IMR-90 (cell line): ENCODE measurements around the gene ABHD12. TPM values are rescaled to one million over a fixed set of nuclear protein-coding genes. Genes with fewer than 3 reads are reported as not detected.

Source experiments
- ATAC-seq: fragments of 200-7000 bp; cut with Tn5 transposase; 2 replicates; pipeline ENCODE4 v1.9.1; 2020; ENCODE audit warnings: low read depth, mild to moderate bottlenecking, moderate library complexity
- BruUV-seq: library from RNA; stranded (reverse); fragments of 400-500 nt; replicated peaks from 2 replicates; lab custom pipeline; 2021; lab: Mats Ljungman, UMichigan
- CTCF ChIA-PET: fragments of 300-600 bp; formaldehyde crosslinking; extraction: SDS; loops from one replicate; lab custom pipeline; 2021; ENCODE audit warnings: antibody characterized with exemption; lab: Yijun Ruan, JAX
- POLR2A ChIA-PET: fragments of 300-600 bp; sonication (Branson Sonifier 250); formaldehyde crosslinking; loops from one replicate; lab custom pipeline; 2022; ENCODE audit warnings: antibody characterized with exemption; ENCODE audit not compliant: unreplicated experiment; lab: Charles Lee
- DNase-seq: peaks from one replicate; pipeline ENCODE4 v3.0.0; 2013
- H2AFZ ChIP-seq: replicated peaks from 2 replicates; pipeline ENCODE3; 2013; ENCODE audit warnings: low read length, mild to moderate bottlenecking; ENCODE audit not compliant: poor library complexity
- H2AK5ac ChIP-seq: 2 replicates; pipeline ENCODE4 v1.6.1; 2013; ENCODE audit warnings: low read depth, low read length, inconsistent platforms
- H2AK9ac ChIP-seq: replicated peaks from 2 replicates; pipeline ENCODE3; 2013; ENCODE audit warnings: mild to moderate bottlenecking, low read depth, low read length, moderate library complexity; ENCODE audit not compliant: poor library complexity
- H2BK120ac ChIP-seq: 2 replicates; pipeline ENCODE4 v1.6.1; 2013; ENCODE audit warnings: low read depth, low read length, inconsistent platforms
- H2BK15ac ChIP-seq: 3 replicates; pipeline ENCODE4 v1.6.1; 2013; ENCODE audit warnings: low read depth, low read length, inconsistent platforms
- H2BK20ac ChIP-seq: 2 replicates; pipeline ENCODE4 v1.6.1; 2013; ENCODE audit warnings: low read depth, mild to moderate bottlenecking, inconsistent platforms, low read length, moderate library complexity
- H2BK5ac ChIP-seq: 2 replicates; pipeline ENCODE4 v1.6.1; 2013; ENCODE audit warnings: mild to moderate bottlenecking, low read depth, low read length, inconsistent platforms; ENCODE audit not compliant: poor library complexity, severe bottlenecking
- H3K14ac ChIP-seq: replicated peaks from 2 replicates; pipeline ENCODE4 v1.6.1; 2013; ENCODE audit warnings: low read depth, low read length, inconsistent platforms
- H3K18ac ChIP-seq: 2 replicates; pipeline ENCODE4 v1.6.1; 2013; ENCODE audit warnings: low read depth, low read length, control low read depth
- H3K23ac ChIP-seq: 2 replicates; pipeline ENCODE4 v1.6.1; 2013; ENCODE audit warnings: low read depth, low read length, inconsistent platforms
- H3K27ac ChIP-seq: 2 replicates; pipeline ENCODE4 v1.5.1; 2013; ENCODE audit warnings: mild to moderate bottlenecking, control low read depth, low read length; ENCODE audit not compliant: insufficient read depth
- H3K27me3 ChIP-seq: 2 replicates; pipeline ENCODE4 v1.6.1; 2013; ENCODE audit warnings: low read length; ENCODE audit not compliant: control insufficient read depth, insufficient read depth
- H3K36me3 ChIP-seq: 2 replicates; pipeline ENCODE4 v1.6.1; 2013; ENCODE audit warnings: low read length, mixed read lengths; ENCODE audit not compliant: control insufficient read depth, insufficient read depth
- H3K4ac ChIP-seq: 2 replicates; pipeline ENCODE4 v1.6.1; 2013; ENCODE audit warnings: low read depth, low read length, inconsistent platforms
- H3K4me1 ChIP-seq: 2 replicates; pipeline ENCODE4 v1.6.1; 2013; ENCODE audit warnings: low read length, mixed read lengths; ENCODE audit not compliant: control insufficient read depth, insufficient read depth
- H3K4me2 ChIP-seq: 2 replicates; pipeline ENCODE4 v1.6.1; 2013; ENCODE audit warnings: low read depth, mild to moderate bottlenecking, control low read depth, low read length, moderate library complexity
- H3K4me3 ChIP-seq: 2 replicates; pipeline ENCODE4 v1.5.1; 2013; ENCODE audit warnings: low read depth, mild to moderate bottlenecking, control low read depth, low read length, moderate library complexity; ENCODE audit not compliant: insufficient read depth
- H3K56ac ChIP-seq: 2 replicates; pipeline ENCODE4 v1.6.1; 2013; ENCODE audit warnings: low read length, inconsistent platforms; ENCODE audit not compliant: insufficient read depth; ENCODE audit errors: extremely low read depth
- H3K79me1 ChIP-seq, 2 experiments: 2 replicates each; pipeline ENCODE4 v1.6.1; 2013; ENCODE audit warnings: low read length in 2 of 2, inconsistent platforms in 1 of 2, low read depth in 1 of 2
- H3K9ac ChIP-seq: 2 replicates; pipeline ENCODE4 v1.6.1; 2013; ENCODE audit warnings: low read depth, low read length, control low read depth
- H3K9me1 ChIP-seq: 2 replicates; pipeline ENCODE4 v1.6.1; 2013; ENCODE audit warnings: low read length, inconsistent platforms; ENCODE audit not compliant: insufficient read depth
- H3K9me3 ChIP-seq: 2 replicates; pipeline ENCODE4 v1.6.1; 2013; ENCODE audit warnings: low read length; ENCODE audit not compliant: control insufficient read depth, insufficient read depth
- H4K20me1 ChIP-seq: 2 replicates; pipeline ENCODE4 v1.6.1; 2013; ENCODE audit warnings: low read length, inconsistent platforms; ENCODE audit not compliant: insufficient read depth
- H4K5ac ChIP-seq: 2 replicates; pipeline ENCODE4 v1.6.1; 2013; ENCODE audit warnings: mild to moderate bottlenecking, low read depth, low read length, control low read depth
- H4K8ac ChIP-seq, 2 experiments: 2 replicates each; pipeline ENCODE4 v1.6.1; 2013; ENCODE audit warnings: low read depth in 2 of 2, low read length in 2 of 2, control low read depth in 1 of 2, inconsistent platforms in 1 of 2
- H4K91ac ChIP-seq: 2 replicates; pipeline ENCODE4 v1.6.1; 2013; ENCODE audit warnings: low read depth, low read length, inconsistent platforms; ENCODE audit not compliant: insufficient read depth
- BHLHE40 ChIP-seq: fragments of 150-350 bp; IDR thresholded peaks from 2 replicates; pipeline ENCODE4 v1.6.1; 2016; ENCODE audit warnings: mild to moderate bottlenecking, low read depth, low read length
- CEBPB ChIP-seq: IDR thresholded peaks from 2 replicates; pipeline ENCODE4 v1.6.1; 2012; ENCODE audit warnings: low read depth, low read length, improper control_type of control experiment
- CHD1 ChIP-seq: IDR thresholded peaks from 2 replicates; pipeline ENCODE4 v1.6.1; 2012; ENCODE audit warnings: low read depth, low read length, improper control_type of control experiment
- FOS ChIP-seq: fragments of 150-350 bp; IDR thresholded peaks from 2 replicates; pipeline ENCODE4 v1.6.1; 2016; ENCODE audit warnings: low read depth, low read length
- MAFK ChIP-seq: IDR thresholded peaks from 2 replicates; pipeline ENCODE4 v1.6.1; 2012; ENCODE audit warnings: low read depth, low read length, improper control_type of control experiment
- MAZ ChIP-seq: IDR thresholded peaks from 2 replicates; pipeline ENCODE4 v1.6.1; 2012; ENCODE audit warnings: low read depth, mild to moderate bottlenecking, low read length, improper control_type of control experiment, moderate library complexity, borderline replicate concordance
- MXI1 ChIP-seq: IDR thresholded peaks from 2 replicates; pipeline ENCODE4 v1.6.1; 2012; ENCODE audit warnings: low read depth, mild to moderate bottlenecking, low read length, moderate library complexity, borderline replicate concordance
- NFE2L2 ChIP-seq: fragments of 150-350 bp; IDR thresholded peaks from 2 replicates; pipeline ENCODE4 v1.6.1; 2016; ENCODE audit warnings: low read depth, mild to moderate bottlenecking, low read length
- POLR2A ChIP-seq: IDR thresholded peaks from 2 replicates; pipeline ENCODE4 v1.6.1; 2012; ENCODE audit warnings: mild to moderate bottlenecking, low read depth, low read length
- RAD21 ChIP-seq: IDR thresholded peaks from 2 replicates; pipeline ENCODE4 v1.6.1; 2012; ENCODE audit warnings: low read length, improper control_type of control experiment
- RCOR1 ChIP-seq: IDR thresholded peaks from 2 replicates; pipeline ENCODE4 v1.6.1; 2012; ENCODE audit warnings: mild to moderate bottlenecking, low read length, improper control_type of control experiment; ENCODE audit not compliant: insufficient replicate concordance
- RFX5 ChIP-seq: IDR thresholded peaks from 2 replicates; pipeline ENCODE4 v1.8.0; 2012; ENCODE audit warnings: low read depth, mild to moderate bottlenecking, low read length, moderate library complexity
- SMC3 ChIP-seq: fragments of 150-350 bp; IDR thresholded peaks from 2 replicates; pipeline ENCODE4 v1.6.1; 2016; ENCODE audit warnings: low read depth, mild to moderate bottlenecking, antibody characterized with exemption, low read length, moderate library complexity
- WGBS, 2 experiments: methylation state at CpG; one replicate each; pipeline versions ENCODE4 v1.1.5 to v1.1.7; 2013; ENCODE audit warnings: missing lambda C conversion rate in 2 of 2; ENCODE audit not compliant: insufficient read length in 1 of 2; ENCODE audit errors: extremely low coverage in 2 of 2; 5-methylcytosine and 5-hydroxymethylcytosine counted together
- dilution Hi-C: fragments of 300-500 bp; cut with HindIII; formaldehyde crosslinking; loops from one replicate; pipeline ENCODE4 v1.14.3; 2018; ENCODE audit warnings: low sequenced_read_pairs; ENCODE audit not compliant: unreplicated experiment
- in situ Hi-C: fragments of 300-500 bp; cut with MboI; formaldehyde crosslinking; loops from 3 replicates; pipeline ENCODE4 v1.14.3; 2019; ENCODE audit warnings: low sequenced_read_pairs, inconsistent platforms, mixed read lengths
- intact Hi-C: fragments of 100-400 bp; cut with micrococcal nuclease; formaldehyde crosslinking; loops from 2 replicates; pipeline ENCODE4 v1.10.0; 2022
- polyA plus RNA-seq, 3 experiments: library from polyadenylated mRNA; depleted of rRNA; stranded (reverse); fragments of >200 nt; gene quantifications; 2 replicates each; pipeline ENCODE4 v1.2.3, GENCODE V29; 2012; ENCODE audit warnings: low replicate concordance in 1 of 3
- total RNA-seq: library from RNA; depleted of rRNA; stranded (reverse); fragments of >200 nt; gene quantifications from 2 replicates; pipeline ENCODE4 v1.2.3, GENCODE V29; 2012
- TF ChIP-seq, protein P1 (sequence below): fragments of 150-350 bp; IDR thresholded peaks from 2 replicates; pipeline ENCODE4 v1.6.1; 2017; ENCODE audit warnings: mild to moderate bottlenecking, antibody characterized with exemption, low read length, low read depth
- TF ChIP-seq, protein P2 (sequence below): fragments of 150-350 bp; IDR thresholded peaks from 2 replicates; pipeline ENCODE4 v1.6.1; 2016; ENCODE audit warnings: low read depth, mild to moderate bottlenecking, low read length, moderate library complexity, borderline replicate concordance
- TF ChIP-seq, protein P3 (sequence below): conservative IDR thresholded peaks from 2 replicates; pipeline ENCODE4 v1.5.1; 2012; ENCODE audit warnings: mild to moderate bottlenecking, low read depth, low read length, improper control_type of control experiment

ABHD12 gene
- total and polyA plus RNA-seq, 2 of the 4 experiments (the other 2 are of a cell fraction): 80.7 to 108 TPM

DNA sequence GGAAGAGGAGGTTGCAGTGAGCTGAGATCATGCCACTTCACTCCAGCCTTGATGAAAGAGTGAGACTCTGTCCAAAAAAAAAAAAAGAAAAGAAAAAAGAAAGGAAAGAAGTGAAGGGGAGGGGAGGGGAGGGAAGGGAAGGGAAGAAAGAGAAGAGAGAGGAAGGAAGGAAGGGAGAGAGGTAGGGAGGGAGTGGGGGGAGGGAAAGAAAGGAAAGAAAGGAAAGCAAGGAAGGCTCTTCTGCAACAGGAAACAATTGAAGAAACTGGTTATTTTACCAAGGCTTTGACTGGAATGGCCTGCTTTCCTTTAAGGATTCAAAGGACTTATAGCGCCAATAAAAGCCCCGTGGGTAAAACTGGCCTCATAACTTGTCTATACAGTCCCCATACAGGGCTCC lies 64.6 kb downstream of the ABHD12 start:
- Histone ChIP-seq H3K79me1 (peaks cover 39 to 69% of the 10 kb centered on the region in 2 experiments), H3K4me1 (peaks cover 19% of the 10 kb centered on the region), H4K91ac (no peak overlapping the region), H4K20me1 (peaks cover 37% of the 10 kb centered on the region), H3K27me3 (no peaks in the 10 kb centered on the region), H4K8ac (no peak overlapping the region), H3K56ac (no peak overlapping the region), H2AFZ (no peak overlapping the region), H3K14ac (no peak overlapping the region), H3K4me2 (no peak overlapping the region), H3K9me1 (peaks cover 36% of the 10 kb centered on the region), H3K4ac (no peak overlapping the region), H3K23ac (no peak overlapping the region), H2AK5ac (no peak overlapping the region), H4K5ac (no peak overlapping the region), H2BK15ac (no peak overlapping the region), H3K4me3 (no peak overlapping the region), H2BK5ac (no peak overlapping the region), H2BK120ac (no peak overlapping the region), H3K36me3 (peaks cover 5% of the 10 kb centered on the region), H3K9me3 (no peaks in the 10 kb centered on the region), H2BK20ac (no peak overlapping the region), H3K27ac (no peak overlapping the region), H3K18ac (no peak overlapping the region), H3K9ac (no peak overlapping the region), H2AK9ac (no peak overlapping the region)
- DNase-seq (no peak), ATAC-seq (no peak)
- WGBS, 2 experiments: no CpG with 5 or more reads among the region's 2 CpGs
- dilution Hi-C loops: no loop called here
- BruUV-seq: no TSS peak
- ChIA-PET POLR2A (no interaction called here), CTCF (interaction anchor here (1.6 kb wide), 1 partner anchor 10 kb away, joined by 5 read pairs; no protein-coding TSS in a partner anchor)
- in situ Hi-C loops: loop anchor here (5.0 kb wide), 1 partner anchor 41 kb away; no protein-coding TSS in a partner anchor
- TF ChIP-seq, protein P1, sequence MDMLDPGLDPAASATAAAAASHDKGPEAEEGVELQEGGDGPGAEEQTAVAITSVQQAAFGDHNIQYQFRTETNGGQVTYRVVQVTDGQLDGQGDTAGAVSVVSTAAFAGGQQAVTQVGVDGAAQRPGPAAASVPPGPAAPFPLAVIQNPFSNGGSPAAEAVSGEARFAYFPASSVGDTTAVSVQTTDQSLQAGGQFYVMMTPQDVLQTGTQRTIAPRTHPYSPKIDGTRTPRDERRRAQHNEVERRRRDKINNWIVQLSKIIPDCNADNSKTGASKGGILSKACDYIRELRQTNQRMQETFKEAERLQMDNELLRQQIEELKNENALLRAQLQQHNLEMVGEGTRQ: no peak
- no peak for TF ChIP-seq MAFK
- TF ChIP-seq RAD21: no peak
- TF ChIP-seq, protein P2, sequence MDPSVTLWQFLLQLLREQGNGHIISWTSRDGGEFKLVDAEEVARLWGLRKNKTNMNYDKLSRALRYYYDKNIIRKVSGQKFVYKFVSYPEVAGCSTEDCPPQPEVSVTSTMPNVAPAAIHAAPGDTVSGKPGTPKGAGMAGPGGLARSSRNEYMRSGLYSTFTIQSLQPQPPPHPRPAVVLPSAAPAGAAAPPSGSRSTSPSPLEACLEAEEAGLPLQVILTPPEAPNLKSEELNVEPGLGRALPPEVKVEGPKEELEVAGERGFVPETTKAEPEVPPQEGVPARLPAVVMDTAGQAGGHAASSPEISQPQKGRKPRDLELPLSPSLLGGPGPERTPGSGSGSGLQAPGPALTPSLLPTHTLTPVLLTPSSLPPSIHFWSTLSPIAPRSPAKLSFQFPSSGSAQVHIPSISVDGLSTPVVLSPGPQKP: no peak
- no peak for TF ChIP-seq NFE2L2
- TF ChIP-seq RFX5: no peak
- no peak for TF ChIP-seq FOS
- no peak for TF ChIP-seq SMC3
- no peak for TF ChIP-seq MAZ
- no peak for TF ChIP-seq CEBPB
- TF ChIP-seq BHLHE40: no peak
- no peak for TF ChIP-seq MXI1
- no peak for TF ChIP-seq CHD1
- TF ChIP-seq POLR2A: no peak
- no peak for TF ChIP-seq RCOR1
- TF ChIP-seq, protein P3, sequence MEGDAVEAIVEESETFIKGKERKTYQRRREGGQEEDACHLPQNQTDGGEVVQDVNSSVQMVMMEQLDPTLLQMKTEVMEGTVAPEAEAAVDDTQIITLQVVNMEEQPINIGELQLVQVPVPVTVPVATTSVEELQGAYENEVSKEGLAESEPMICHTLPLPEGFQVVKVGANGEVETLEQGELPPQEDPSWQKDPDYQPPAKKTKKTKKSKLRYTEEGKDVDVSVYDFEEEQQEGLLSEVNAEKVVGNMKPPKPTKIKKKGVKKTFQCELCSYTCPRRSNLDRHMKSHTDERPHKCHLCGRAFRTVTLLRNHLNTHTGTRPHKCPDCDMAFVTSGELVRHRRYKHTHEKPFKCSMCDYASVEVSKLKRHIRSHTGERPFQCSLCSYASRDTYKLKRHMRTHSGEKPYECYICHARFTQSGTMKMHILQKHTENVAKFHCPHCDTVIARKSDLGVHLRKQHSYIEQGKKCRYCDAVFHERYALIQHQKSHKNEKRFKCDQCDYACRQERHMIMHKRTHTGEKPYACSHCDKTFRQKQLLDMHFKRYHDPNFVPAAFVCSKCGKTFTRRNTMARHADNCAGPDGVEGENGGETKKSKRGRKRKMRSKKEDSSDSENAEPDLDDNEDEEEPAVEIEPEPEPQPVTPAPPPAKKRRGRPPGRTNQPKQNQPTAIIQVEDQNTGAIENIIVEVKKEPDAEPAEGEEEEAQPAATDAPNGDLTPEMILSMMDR: no peak
- intact Hi-C loops: no loop called here
